HG02943 (cell line): ENCODE data around the gene ATXN7L1.
"Not testable (repeated sequence)": the region's sequence is repeated elsewhere in the genome, so short reads cannot be mapped to it uniquely, and the experiment has no call there.

Experiments
- ATAC-seq: cut with Tn5 transposase; IDR thresholded peaks from one replicate; pipeline ENCODE4 v1.9.1; 2021; ENCODE audit warnings: mild to moderate bottlenecking, low read depth, moderate library complexity; ENCODE audit not compliant: unreplicated experiment

Gene ATXN7L1

DNA sequence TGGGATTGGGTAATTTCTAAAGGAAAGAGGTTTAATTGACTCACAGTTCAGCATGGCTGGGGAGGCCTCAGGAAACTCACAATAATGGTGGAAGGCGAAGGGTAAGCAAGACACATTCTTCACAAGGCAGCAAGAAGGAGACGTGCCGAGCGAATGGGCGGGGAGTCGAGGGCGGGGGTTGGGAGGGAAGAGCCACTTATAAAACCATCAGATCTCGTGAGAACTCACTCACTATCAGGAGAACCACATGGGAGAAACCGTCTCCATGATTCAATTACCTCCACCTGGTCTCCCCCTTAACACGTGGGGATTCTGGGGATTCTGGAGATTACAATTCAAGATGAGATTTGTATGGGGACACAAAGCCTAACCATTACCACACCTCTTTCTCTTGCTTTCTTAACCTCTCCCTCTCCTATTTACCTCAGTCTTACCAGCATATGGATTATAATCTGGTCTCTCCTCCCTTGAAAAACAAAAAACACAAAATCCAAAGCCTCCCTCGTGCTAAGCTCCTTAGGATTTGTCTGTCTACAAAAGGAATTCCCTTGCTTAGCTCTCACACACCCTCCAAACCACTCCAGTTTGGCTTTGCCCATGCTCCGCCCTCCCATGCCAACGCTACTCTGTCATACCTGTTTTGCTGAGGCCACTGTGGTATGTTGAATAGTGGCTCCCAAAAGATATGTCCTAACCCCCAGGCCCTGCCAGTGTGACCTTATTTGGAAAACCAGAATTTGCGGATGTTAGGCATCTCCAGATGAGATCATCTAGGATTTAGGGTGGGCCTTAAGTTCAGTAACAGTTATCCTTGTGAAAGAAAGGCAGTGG is 275.5 kb downstream of the ATXN7L1 start:
- ATAC-seq, result no peak

GRCh38 chr7:105599551-105599950 is 276.8 kb downstream of the ATXN7L1 start:
- ATAC-seq, result no peak

- ATAC-seq, result not testable (repeated sequence)
These were observed 277.3 kb downstream of the ATXN7L1 start for GRCh38 chr7:105599080-105599479.

- no peak for ATAC-seq
These were observed 279.5 kb downstream of the ATXN7L1 start for GRCh38 chr7:105596866-105597265.

DNA sequence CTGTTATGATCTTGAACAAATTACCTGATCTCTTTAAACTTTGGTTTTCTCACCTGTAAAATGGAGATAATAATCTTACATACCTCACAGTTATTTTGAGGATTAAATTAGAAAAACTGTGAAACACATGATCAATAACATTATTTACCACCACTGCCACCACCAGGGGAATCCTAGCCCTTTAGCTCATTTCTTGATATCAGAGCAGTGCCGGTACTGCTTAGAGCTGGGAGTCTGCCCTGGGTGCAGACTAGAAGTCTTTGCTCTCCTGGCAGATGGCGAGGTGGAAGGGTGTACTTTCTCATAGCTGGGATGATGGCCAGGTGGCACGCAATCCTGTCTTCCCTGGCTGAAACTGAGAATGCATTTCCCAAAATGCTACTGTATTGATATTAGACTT is 282.4 kb downstream of the ATXN7L1 start:
- no peak for ATAC-seq

GRCh38 chr7:105591522-105591921 is 284.9 kb downstream of the ATXN7L1 start:
- ATAC-seq, result no peak

GRCh38 chr7:105590793-105591192 is 285.6 kb downstream of the ATXN7L1 start:
- ATAC-seq, result no peak

GRCh38 chr7:105589356-105590077 is 286.9 kb downstream of the ATXN7L1 start:
- ATAC-seq, result peak; percentile 78

GRCh38 chr7:105587909-105588635 is 288.3 kb downstream of the ATXN7L1 start:
- ATAC-seq, result no peak

GRCh38 chr7:105585850-105586500 is 290.4 kb downstream of the ATXN7L1 start:
- no peak for ATAC-seq

GRCh38 chr7:105584165-105584564 is 292.2 kb downstream of the ATXN7L1 start:
- ATAC-seq, result no peak

DNA sequence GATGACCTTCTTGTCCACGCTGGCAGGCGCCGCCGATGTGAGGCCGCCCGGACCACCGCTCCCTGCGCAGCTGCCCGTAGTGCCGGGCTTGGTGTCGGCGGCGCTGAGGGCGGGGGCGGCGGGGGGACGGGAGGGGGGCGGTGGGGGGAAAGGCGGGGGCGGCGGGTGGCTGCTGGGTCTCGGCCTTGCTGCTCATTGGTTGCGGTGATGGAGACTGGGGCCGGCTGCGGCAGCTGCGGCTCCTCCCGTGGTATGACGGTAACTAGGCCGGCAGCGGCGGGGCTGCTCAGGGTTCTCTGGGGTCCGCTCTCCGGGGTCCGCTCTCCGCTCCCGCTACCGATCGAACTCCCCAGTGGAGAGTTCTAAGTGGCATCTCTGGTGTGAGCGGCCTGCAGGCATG is 293.3 kb downstream of the ATXN7L1 start:
- ATAC-seq, result no peak

GRCh38 chr7:105581066-105581811 is 295.2 kb downstream of the ATXN7L1 start, which contains the start of gene EFCAB10:
Gene EFCAB10, minus strand, starts transcription at chr7:105581493. Its CDS starts 30 bp downstream, at chr7:105581463.
- ATAC-seq, result peak; percentile 72

GRCh38 chr7:105580022-105580740 is 296.2 kb downstream of the ATXN7L1 start:
- ATAC-seq, result no peak

DNA sequence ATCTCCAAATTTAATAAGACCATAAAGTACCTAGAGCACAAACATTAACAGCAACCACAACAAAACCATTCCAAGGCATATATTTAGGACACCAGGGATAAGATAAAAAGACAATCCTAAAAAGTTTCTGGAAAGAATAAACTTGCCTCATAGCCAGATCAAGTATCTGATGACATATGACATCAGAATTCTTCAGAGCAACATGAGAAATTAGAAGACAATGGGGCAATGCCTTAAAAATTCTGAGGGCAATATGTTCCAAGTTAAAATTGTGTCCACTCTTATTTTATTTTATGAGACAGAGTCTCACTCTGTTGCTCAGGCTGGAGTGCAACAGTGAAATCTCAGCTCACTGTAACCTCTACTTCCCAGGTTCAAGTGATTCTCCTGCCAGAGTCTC is 297.9 kb downstream of the ATXN7L1 start:
- ATAC-seq, result no peak

- no peak for ATAC-seq
These were observed 299.1 kb downstream of the ATXN7L1 start for GRCh38 chr7:105577251-105577650.

- no peak for ATAC-seq
These were observed 304.5 kb downstream of the ATXN7L1 start for GRCh38 chr7:105571891-105572290.

DNA sequence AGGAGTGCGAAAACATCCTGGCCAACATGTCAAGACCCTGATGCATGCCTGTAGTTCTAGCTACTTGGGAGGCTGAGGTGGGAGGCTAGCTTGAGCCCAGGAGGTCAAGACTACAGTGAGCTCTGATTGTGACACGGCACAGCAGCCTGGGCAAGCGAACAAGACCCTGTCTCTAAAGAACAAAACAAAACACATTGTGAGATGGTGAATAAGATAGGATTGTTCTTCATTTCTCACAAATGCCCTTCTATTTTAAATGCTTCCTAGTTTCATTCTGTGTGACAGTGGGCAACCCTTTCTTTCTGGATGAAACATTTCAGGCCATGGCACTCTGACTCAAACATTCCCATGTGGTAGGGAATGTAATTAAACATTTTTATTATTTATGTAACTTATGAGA is 308.6 kb downstream of the ATXN7L1 start:
- no peak for ATAC-seq

- ATAC-seq, result no peak
These were observed 309.4 kb downstream of the ATXN7L1 start for GRCh38 chr7:105567024-105567423.
